Mesenchymal stem cell (in vitro differentiated cells and primary cell): ENCODE measurements around the gene ITGB4.

ENCODE experiments used
- DNase-seq: peaks from one replicate; pipeline ENCODE4 v3.0.0-alpha.2; 2013
- H2AFZ ChIP-seq: one replicate; pipeline ENCODE4 v1.6.1; 2013; ENCODE audit warnings: low read depth, mild to moderate bottlenecking, control low read depth, inconsistent platforms, low read length, moderate library complexity
- H2AK5ac ChIP-seq: 2 replicates; pipeline ENCODE4 v1.6.1; 2013; ENCODE audit warnings: low read length, moderate library complexity, mild to moderate bottlenecking, inconsistent platforms; ENCODE audit not compliant: severe bottlenecking
- H2BK120ac ChIP-seq: one replicate; pipeline ENCODE4 v1.6.1; 2013; ENCODE audit warnings: low read depth, mild to moderate bottlenecking, inconsistent platforms, low read length, moderate library complexity
- H2BK12ac ChIP-seq, 2 experiments: one replicate each; pipeline ENCODE4 v1.6.1; 2013; ENCODE audit warnings: inconsistent platforms in 2 of 2, low read length in 2 of 2, mild to moderate bottlenecking in 2 of 2, moderate library complexity in 2 of 2, control low read depth in 1 of 2
- H2BK15ac ChIP-seq: one replicate; pipeline ENCODE4 v1.6.1; 2013; ENCODE audit warnings: mild to moderate bottlenecking, low read depth, inconsistent platforms; ENCODE audit not compliant: poor library complexity, severe bottlenecking
- H2BK5ac ChIP-seq: 2 replicates; pipeline ENCODE4 v1.6.1; 2013; ENCODE audit warnings: low read depth, mild to moderate bottlenecking, low read length, control low read depth, inconsistent platforms; ENCODE audit not compliant: poor library complexity, severe bottlenecking
- H3K14ac ChIP-seq, 2 experiments: one replicate each; pipeline ENCODE4 v1.6.1; 2013; ENCODE audit warnings: inconsistent platforms in 2 of 2, low read length in 2 of 2, control low read depth in 1 of 2, mild to moderate bottlenecking in 1 of 2, moderate library complexity in 1 of 2
- H3K18ac ChIP-seq, 2 experiments: one replicate each; pipeline ENCODE4 v1.6.1; 2013; ENCODE audit warnings: inconsistent platforms in 2 of 2, low read length in 2 of 2, control low read depth in 1 of 2, low read depth in 1 of 2, mild to moderate bottlenecking in 1 of 2
- H3K23ac ChIP-seq, 2 experiments: one replicate each; pipeline ENCODE4 v1.6.1; 2013; ENCODE audit warnings: inconsistent platforms in 2 of 2, low read length in 2 of 2, mild to moderate bottlenecking in 2 of 2, moderate library complexity in 2 of 2, control low read depth in 1 of 2
- H3K27ac ChIP-seq: 2 replicates; pipeline ENCODE4 v1.5.1; 2013; ENCODE audit warnings: mild to moderate bottlenecking, moderate library complexity, low read length, control low read depth, inconsistent platforms; ENCODE audit not compliant: poor library complexity, severe bottlenecking
- H3K27me3 ChIP-seq, 2 experiments: 2 replicates each; pipeline versions ENCODE4 v1.6.1 to v1.7.0; 2013; ENCODE audit warnings: low read length in 2 of 2, mild to moderate bottlenecking in 2 of 2, moderate library complexity in 2 of 2, control low read depth in 1 of 2, inconsistent platforms in 1 of 2; ENCODE audit not compliant: control insufficient read depth in 1 of 2, insufficient read depth in 1 of 2
- H3K36me3 ChIP-seq, 2 experiments: 2 replicates each; pipeline versions ENCODE4 v1.6.1 to v1.7.0; 2013; ENCODE audit warnings: low read length in 2 of 2, control low read depth in 1 of 2, inconsistent platforms in 1 of 2, low read depth in 1 of 2, mild to moderate bottlenecking in 1 of 2; ENCODE audit not compliant: insufficient read depth in 2 of 2, control insufficient read depth in 1 of 2
- H3K4ac ChIP-seq, 2 experiments: one replicate each; pipeline ENCODE4 v1.6.1; 2013; ENCODE audit warnings: inconsistent platforms in 2 of 2, low read length in 2 of 2, mild to moderate bottlenecking in 2 of 2, moderate library complexity in 2 of 2, control low read depth in 1 of 2, low read depth in 1 of 2
- H3K4me1 ChIP-seq: 2 replicates; pipeline ENCODE4 v1.6.1; 2013; ENCODE audit warnings: low read depth, low read length, control low read depth; ENCODE audit not compliant: control insufficient read depth, insufficient read depth
- H3K4me2 ChIP-seq: 2 replicates; pipeline ENCODE4 v1.6.1; 2013; ENCODE audit warnings: low read length, mild to moderate bottlenecking, inconsistent platforms; ENCODE audit not compliant: poor library complexity, severe bottlenecking
- H3K4me3 ChIP-seq, 2 experiments: 2 replicates each; pipeline versions ENCODE4 v1.5.1 to v1.7.0; 2013; ENCODE audit warnings: low read length in 2 of 2, mild to moderate bottlenecking in 2 of 2, control low read depth in 1 of 2, low read depth in 1 of 2; ENCODE audit not compliant: insufficient read depth in 1 of 2
- H3K79me1 ChIP-seq: replicated peaks from 2 replicates; pipeline ENCODE4 v1.6.1; 2013; ENCODE audit warnings: mild to moderate bottlenecking, control low read depth, low read length, inconsistent platforms; ENCODE audit not compliant: poor library complexity, severe bottlenecking
- H3K9ac ChIP-seq: 2 replicates; pipeline ENCODE4 v1.7.0; 2013; ENCODE audit warnings: mild to moderate bottlenecking, low read length, moderate library complexity
- H3K9me3 ChIP-seq: 2 replicates; pipeline ENCODE4 v1.7.0; 2013; ENCODE audit warnings: mild to moderate bottlenecking, low read length; ENCODE audit not compliant: control insufficient read depth
- H4K8ac ChIP-seq: one replicate; pipeline ENCODE4 v1.6.1; 2013; ENCODE audit warnings: inconsistent platforms, mild to moderate bottlenecking, low read length, moderate library complexity
- H4K91ac ChIP-seq: one replicate; pipeline ENCODE4 v1.6.1; 2013; ENCODE audit warnings: mild to moderate bottlenecking, low read length, inconsistent platforms
- WGBS: methylation state at CpG from one replicate; pipeline ENCODE4 v1.1.7; 2013; ENCODE audit warnings: mixed read lengths; 5-methylcytosine and 5-hydroxymethylcytosine counted together

Gene ITGB4

DNA sequence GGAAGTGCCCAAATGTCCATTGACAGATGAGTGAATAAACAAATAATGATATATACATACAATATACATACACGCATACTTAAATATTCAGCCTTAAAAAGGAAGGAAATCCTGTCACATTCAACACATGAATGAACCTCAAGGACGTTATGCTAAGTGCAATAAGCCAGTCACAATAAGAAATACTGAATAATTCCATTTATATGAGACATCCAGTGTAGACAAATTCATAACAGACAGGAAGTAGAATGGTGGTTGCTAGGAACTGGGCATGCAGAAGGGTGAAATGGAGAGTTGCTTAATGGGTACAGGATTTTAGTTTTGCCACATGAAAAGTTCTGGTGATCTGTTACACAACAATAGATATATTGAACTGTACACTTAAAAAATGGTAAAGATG lies 8.8 kb upstream of the ITGB4 start:
- H2BK15ac ChIP-seq, result no peak overlapping the region
- no peak overlapping the region for H3K18ac ChIP-seq
- no peak overlapping the region for H2AFZ ChIP-seq
- H3K4me2 ChIP-seq, result no peak overlapping the region
- H4K91ac ChIP-seq, result no peak overlapping the region
- H3K27me3 ChIP-seq, result peaks cover 0 to 10% of the 10 kb centered on the region in 2 experiments
- no peak overlapping the region for H4K8ac ChIP-seq
- no peaks in the 10 kb centered on the region for H3K9me3 ChIP-seq
- H3K79me1 ChIP-seq, result peaks cover 4% of the 10 kb centered on the region
- no peak overlapping the region for H3K9ac ChIP-seq
- H2BK12ac ChIP-seq, result no peak overlapping the region
- H3K4me1 ChIP-seq, result peaks cover 5% of the 10 kb centered on the region
- no peak overlapping the region for H3K23ac ChIP-seq
- WGBS, result 100% methylated on average over 1 of the region's 2 CpGs
- H2BK120ac ChIP-seq, result no peak overlapping the region
- no peak overlapping the region for H3K4me3 ChIP-seq
- no peak overlapping the region for H2BK5ac ChIP-seq
- no peak overlapping the region for H3K14ac ChIP-seq
- H2AK5ac ChIP-seq, result no peak overlapping the region
- peaks cover 12 to 15% of the 10 kb centered on the region in 2 experiments for H3K36me3 ChIP-seq
- H3K4ac ChIP-seq, result no peak overlapping the region
- no peak for DNase-seq
- H3K27ac ChIP-seq, result no peak overlapping the region

DNA sequence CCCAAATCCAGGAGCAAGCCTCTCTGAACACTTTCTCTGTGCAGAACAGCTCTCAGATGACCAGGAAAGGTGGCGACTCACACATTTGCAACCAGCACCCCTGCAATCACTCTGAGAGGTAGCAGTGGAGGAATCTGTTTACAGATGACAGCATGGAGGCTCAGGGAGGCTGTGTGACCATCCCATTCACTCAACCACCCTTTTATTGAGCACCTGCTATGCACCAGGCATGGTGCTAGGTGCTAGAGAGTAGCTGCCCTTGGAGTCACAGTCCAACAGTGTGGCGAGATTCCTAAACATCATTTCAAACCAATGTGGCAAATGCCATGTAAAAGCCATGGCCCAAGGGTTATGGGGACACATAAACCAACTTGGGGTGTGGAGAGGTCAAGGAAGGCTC lies 1.5 kb upstream of the ITGB4 start:
- no peak overlapping the region for H3K27ac ChIP-seq
- 100% methylated on average over 2 of the region's 2 CpGs for WGBS
- peaks cover 40% of the 10 kb centered on the region for H3K4me1 ChIP-seq
- peaks cover 2% of the 10 kb centered on the region for H3K79me1 ChIP-seq
- H3K9ac ChIP-seq, result no peak overlapping the region
- DNase-seq, result no peak
- no peak overlapping the region for H3K23ac ChIP-seq
- peaks cover 0 to 20% of the 10 kb centered on the region in 2 experiments for H3K36me3 ChIP-seq
- no peak overlapping the region for H4K8ac ChIP-seq
- H3K4me2 ChIP-seq, result no peak overlapping the region
- no peak overlapping the region for H2BK120ac ChIP-seq
- no peak overlapping the region for H3K18ac ChIP-seq
- H3K14ac ChIP-seq, result no peak overlapping the region
- no peak overlapping the region for H2BK5ac ChIP-seq
- H3K9me3 ChIP-seq, result no peaks in the 10 kb centered on the region
- H4K91ac ChIP-seq, result no peak overlapping the region
- H3K4me3 ChIP-seq, result no peak overlapping the region
- no peak overlapping the region for H3K4ac ChIP-seq
- H2AK5ac ChIP-seq, result peak overlapping the region; percentile 12
- no peak overlapping the region for H2BK12ac ChIP-seq
- no peak overlapping the region for H2BK15ac ChIP-seq
- H2AFZ ChIP-seq, result no peak overlapping the region
- H3K27me3 ChIP-seq, result peaks cover 0 to 70% of the 10 kb centered on the region in 2 experiments

DNA sequence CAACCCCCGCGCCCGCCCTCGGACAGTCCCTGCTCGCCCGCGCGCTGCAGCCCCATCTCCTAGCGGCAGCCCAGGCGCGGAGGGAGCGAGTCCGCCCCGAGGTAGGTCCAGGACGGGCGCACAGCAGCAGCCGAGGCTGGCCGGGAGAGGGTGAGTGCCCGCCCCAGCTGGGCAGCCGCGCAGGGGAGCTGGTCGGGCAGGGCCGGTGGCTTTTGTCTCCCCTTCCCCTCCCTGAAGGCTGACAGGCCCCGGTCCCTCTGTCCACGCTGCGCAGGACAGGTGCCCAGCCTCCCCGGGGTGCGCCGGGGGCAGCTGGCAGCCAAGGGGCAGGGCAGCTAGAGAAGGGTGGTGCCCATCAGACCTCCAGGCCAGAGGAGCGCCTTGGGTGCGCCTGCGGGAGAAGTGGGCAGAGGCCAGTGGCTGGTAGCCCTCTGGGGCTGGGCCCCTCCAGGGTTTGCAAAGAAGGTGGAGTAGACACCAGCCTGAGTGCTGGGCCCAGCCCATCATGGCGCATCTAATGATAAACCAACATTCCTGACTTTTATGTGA lies 278 bp downstream of the ITGB4 start:
- Histone ChIP-seq H2AFZ (no peak overlapping the region), H2BK5ac (peak overlapping the region; percentile 61), H4K91ac (no peak overlapping the region), H3K14ac (no peak overlapping the region), H2BK15ac (no peak overlapping the region), H4K8ac (no peak overlapping the region), H3K4ac (no peak overlapping the region), H3K18ac (no peak overlapping the region), H3K9me3 (no peaks in the 10 kb centered on the region), H3K27me3 (peaks cover 0 to 76% of the 10 kb centered on the region in 2 experiments), H3K4me3 (peak overlapping the region in 1 of 2 experiments; percentile 68), H3K79me1 (peaks cover 10% of the 10 kb centered on the region), H2BK120ac (no peak overlapping the region), H2AK5ac (peak overlapping the region; percentile 62), H3K36me3 (peaks cover 0 to 36% of the 10 kb centered on the region in 2 experiments), H2BK12ac (no peak overlapping the region), H3K9ac (no peak overlapping the region), H3K4me1 (peaks cover 41% of the 10 kb centered on the region), H3K27ac (peak overlapping the region; percentile 38), H3K23ac (peak overlapping the region in 1 of 2 experiments; percentile 81), H3K4me2 (peak overlapping the region; percentile 86)
- no peak for DNase-seq
- 31% methylated on average over 25 of the region's 33 CpGs for WGBS

DNA sequence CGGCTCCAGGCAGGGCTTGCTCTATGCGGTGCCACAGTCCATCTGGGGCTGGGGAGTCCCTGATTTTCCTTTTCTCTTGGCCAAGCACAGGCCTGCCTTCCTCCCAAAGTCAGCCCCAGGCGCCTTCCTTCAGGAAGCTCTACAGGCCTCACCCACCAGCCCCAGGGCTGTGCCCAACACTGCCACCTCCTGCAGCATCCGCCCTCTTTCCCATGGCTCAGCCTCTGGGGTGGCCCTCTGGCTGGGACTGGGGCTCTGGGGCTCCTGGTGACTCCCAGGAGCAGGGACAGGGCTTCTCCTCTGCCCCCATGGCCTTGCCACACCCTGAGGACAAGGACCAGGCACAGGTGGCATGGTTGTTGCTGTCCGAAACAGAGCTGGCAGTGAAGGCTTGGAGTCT lies 817 bp downstream of the ITGB4 start:
- Histone ChIP-seq H3K18ac (no peak overlapping the region), H3K4me3 (peak overlapping the region in 1 of 2 experiments; percentile 68), H2AK5ac (peak overlapping the region; percentile 3), H3K4me2 (peak overlapping the region; percentile 86), H3K36me3 (peaks cover 0 to 38% of the 10 kb centered on the region in 2 experiments), H3K27ac (peak overlapping the region; percentile 38), H3K9me3 (no peaks in the 10 kb centered on the region), H3K4me1 (peaks cover 41% of the 10 kb centered on the region), H4K91ac (no peak overlapping the region), H2BK12ac (no peak overlapping the region), H2BK120ac (no peak overlapping the region), H4K8ac (no peak overlapping the region), H3K27me3 (peaks cover 0 to 74% of the 10 kb centered on the region in 2 experiments), H2BK15ac (no peak overlapping the region), H3K9ac (no peak overlapping the region), H3K4ac (no peak overlapping the region), H3K14ac (no peak overlapping the region), H2AFZ (no peak overlapping the region), H2BK5ac (no peak overlapping the region), H3K23ac (no peak overlapping the region), H3K79me1 (peaks cover 10% of the 10 kb centered on the region)
- WGBS, result 90% methylated on average over 5 of the region's 5 CpGs
- no peak for DNase-seq
